CD14-positive monocyte (primary cell): ENCODE measurements around the gene ATF6. TPM values are rescaled to one million over a fixed set of nuclear protein-coding genes. Genes with fewer than 3 reads are reported as not detected.

Experiments used
- DNase-seq, 3 donors: peaks; one replicate each; pipeline ENCODE4 v3.0.0-alpha.2; 2011 to 2022
- H2AFZ ChIP-seq: 2 replicates; pipeline ENCODE4 v1.6.0; 2012; ENCODE audit warnings: mild to moderate bottlenecking, low read depth, low read length, inconsistent platforms; ENCODE audit not compliant: insufficient read depth, poor library complexity, severe bottlenecking
- H3K27ac ChIP-seq, 2 donors: 1 replicate in 1 of 2; 2 replicates in 1 of 2; pipeline ENCODE4 v1.5.1; 2012 to 2013; ENCODE audit warnings: low read length in 2 of 2, control low read depth in 1 of 2, inconsistent platforms in 1 of 2, low read depth in 1 of 2, mild to moderate bottlenecking in 1 of 2
- H3K27me3 ChIP-seq, 2 donors: one replicate each; pipeline versions ENCODE4 v1.6.0 to v1.6.1; 2011 to 2013; ENCODE audit warnings: low read length in 2 of 2; ENCODE audit not compliant: control insufficient read depth in 2 of 2, insufficient read depth in 2 of 2
- H3K36me3 ChIP-seq, 2 donors: replicated peaks in 1 of 2; 1 replicate in 1 of 2; 2 replicates in 1 of 2; pipeline versions ENCODE4 v1.5.1 to v1.6.1; 2012 to 2013; ENCODE audit warnings: low read length in 2 of 2, control low read depth in 1 of 2, inconsistent platforms in 1 of 2, mild to moderate bottlenecking in 1 of 2; ENCODE audit not compliant: insufficient read depth in 2 of 2, control insufficient read depth in 1 of 2
- H3K4me1 ChIP-seq, 2 donors: 1 replicate in 1 of 2; 2 replicates in 1 of 2; pipeline versions ENCODE4 v1.5.1 to v1.6.1; 2012 to 2013; ENCODE audit warnings: low read length in 2 of 2, control low read depth in 1 of 2, inconsistent platforms in 1 of 2, mild to moderate bottlenecking in 1 of 2, moderate library complexity in 1 of 2; ENCODE audit not compliant: insufficient read depth in 2 of 2, control insufficient read depth in 1 of 2
- H3K4me2 ChIP-seq: replicated peaks from 2 replicates; pipeline ENCODE3; 2012; ENCODE audit warnings: low read length, moderate library complexity, mild to moderate bottlenecking; ENCODE audit not compliant: poor library complexity, severe bottlenecking; ENCODE audit errors: extremely low read depth
- H3K4me3 ChIP-seq, 3 experiments: fragments of 200-600 bp in 1 of 3; sonication (generic) in 1 of 3; replicated peaks in 1 of 3; 1 replicate in 2 of 3; 2 replicates in 1 of 3; pipeline ENCODE4 v1.5.1; 2011 to 2013; ENCODE audit warnings: low read length in 3 of 3, mild to moderate bottlenecking in 3 of 3, control low read depth in 2 of 3, low read depth in 2 of 3, inconsistent platforms in 1 of 3, moderate library complexity in 1 of 3
- H3K79me2 ChIP-seq: 2 replicates; pipeline ENCODE4 v1.6.0; 2012; ENCODE audit warnings: mild to moderate bottlenecking, control low read depth, inconsistent platforms, low read length, moderate library complexity; ENCODE audit not compliant: insufficient read depth
- H3K9ac ChIP-seq: 2 replicates; pipeline ENCODE4 v1.6.0; 2017; ENCODE audit warnings: low read length, mild to moderate bottlenecking; ENCODE audit not compliant: insufficient read depth, poor library complexity, severe bottlenecking
- H3K9me3 ChIP-seq, 2 donors: replicated peaks in 1 of 2; 1 replicate in 1 of 2; 2 replicates in 1 of 2; pipeline versions ENCODE4 v1.5.1 to v1.6.1; 2012 to 2013; ENCODE audit warnings: low read length in 2 of 2, control low read depth in 1 of 2; ENCODE audit not compliant: control insufficient read depth in 1 of 2, insufficient read depth in 1 of 2
- H4K20me1 ChIP-seq: 2 replicates; pipeline ENCODE4 v1.6.0; 2012; ENCODE audit warnings: mild to moderate bottlenecking, low read length, control low read depth, moderate library complexity; ENCODE audit not compliant: insufficient read depth
- H3K27ac Mint-ChIP-seq, 7 donors: one replicate each; pipeline ENCODE4 v1.8.0; 2020; ENCODE audit warnings: mild to moderate bottlenecking in 7 of 7, mixed read lengths in 7 of 7, moderate library complexity in 6 of 7, inconsistent platforms in 2 of 7
- H3K27me3 Mint-ChIP-seq, 3 donors: one replicate each; pipeline ENCODE4 v1.8.0; 2021 to 2022; ENCODE audit warnings: low read depth in 3 of 3, mild to moderate bottlenecking in 3 of 3, mixed read lengths in 3 of 3, moderate library complexity in 3 of 3, inconsistent platforms in 1 of 3
- H3K36me3 Mint-ChIP-seq, 2 donors: one replicate each; pipeline ENCODE4 v1.8.0; 2020; ENCODE audit warnings: mixed read lengths in 2 of 2, inconsistent platforms in 1 of 2, mild to moderate bottlenecking in 1 of 2
- H3K4me1 Mint-ChIP-seq: one replicate; pipeline ENCODE4 v1.8.0; 2020; ENCODE audit warnings: mild to moderate bottlenecking, mixed read lengths
- H3K4me3 Mint-ChIP-seq, 2 donors: one replicate each; pipeline ENCODE4 v1.8.0; 2020; ENCODE audit warnings: mild to moderate bottlenecking in 2 of 2, mixed read lengths in 2 of 2, moderate library complexity in 1 of 2
- H3K9me3 Mint-ChIP-seq, 7 donors: one replicate each; pipeline ENCODE4 v1.8.0; 2020 to 2022; ENCODE audit warnings: mixed read lengths in 7 of 7, mild to moderate bottlenecking in 6 of 7, moderate library complexity in 6 of 7, inconsistent platforms in 2 of 7
- CTCF ChIP-seq: fragments of 200-600 bp; IDR thresholded peaks from one replicate; pipeline ENCODE4 v1.8.0; 2022; ENCODE audit warnings: antibody characterized with exemption, mild to moderate bottlenecking
- WGBS: methylation state at CpG from one replicate; pipeline ENCODE4 v1.1.5; 2013; ENCODE audit warnings: missing lambda C conversion rate; ENCODE audit not compliant: insufficient coverage; 5-methylcytosine and 5-hydroxymethylcytosine counted together
- intact Hi-C, 2 donors: fragments of 100-400 bp; cut with micrococcal nuclease; formaldehyde crosslinking; loops; one replicate each; pipeline versions ENCODE4 v1.15.0 to v1.15.1; 2023
- polyA plus RNA-seq, 3 donors: library from polyadenylated mRNA; depleted of rRNA in 1 of 3; unstranded in 2 of 3; stranded (reverse) in 1 of 3; fragments of 300-500 nt in 2 of 3; fragments of >200 nt in 1 of 3; fragmentation: Illumina TruSeq in 2 of 3; gene quantifications; 1 replicate in 2 of 3; 2 replicates in 1 of 3; pipeline ENCODE4 v1.2.3, GENCODE V29; 2012 to 2021

Gene ATF6
- polyA plus RNA-seq, 3 donors, result 13.4 to 25.6 (median 22.2) TPM

- no CpG with 5 or more reads among the region's 3 CpGs for WGBS
- no peaks in the 10 kb centered on the region for H4K20me1 ChIP-seq
- H3K36me3 ChIP-seq, result peaks cover 20 to 65% of the 10 kb centered on the region in 2 donors
- no peak overlapping the region for H3K4me3 ChIP-seq
- no peak for TF ChIP-seq CTCF
- H2AFZ ChIP-seq, result no peak overlapping the region
- H3K36me3 Mint-ChIP-seq, result peaks cover 54 to 57% of the 10 kb centered on the region in 2 donors
- H3K27ac Mint-ChIP-seq, result peak overlapping the region in 2 of 7 donors; percentile 27 to 38
- H3K27ac ChIP-seq, result no peak overlapping the region
- H3K9me3 Mint-ChIP-seq, result peaks cover 0 to 2% (median 0%) of the 10 kb centered on the region in 7 donors
- DNase-seq, result no peak
- H3K9ac ChIP-seq, result no peak overlapping the region
- no peak overlapping the region for H3K4me2 ChIP-seq
- no peaks in the 10 kb centered on the region for H3K4me1 ChIP-seq
- H3K4me1 Mint-ChIP-seq, result peaks cover 5% of the 10 kb centered on the region
- no peaks in the 10 kb centered on the region for H3K27me3 Mint-ChIP-seq
- H3K4me3 Mint-ChIP-seq, result no peak overlapping the region
- no peaks in the 10 kb centered on the region for H3K79me2 ChIP-seq
- H3K27me3 ChIP-seq, result no peaks in the 10 kb centered on the region
- no peaks in the 10 kb centered on the region for H3K9me3 ChIP-seq
- intact Hi-C loops, result no loop called here
Measured at GRCh38 chr1:161945306-161946060, 179.4 kb downstream of the ATF6 start.

- no peak for DNase-seq
- 100% methylated on average over 3 of the region's 5 CpGs for WGBS
Measured at GRCh38 chr1:161946071-161946987, 180.2 kb downstream of the ATF6 start.

More at GRCh38 chr1:161946071-161946987, 180.2 kb downstream of the ATF6 start:
- Histone ChIP-seq H3K79me2 (no peaks in the 10 kb centered on the region), H3K36me3 (peaks cover 18 to 61% of the 10 kb centered on the region in 2 donors), H3K27ac (no peak overlapping the region), H2AFZ (no peak overlapping the region), H3K4me2 (no peak overlapping the region), H4K20me1 (no peaks in the 10 kb centered on the region), H3K27me3 (no peaks in the 10 kb centered on the region), H3K4me3 (no peak overlapping the region), H3K4me1 (no peaks in the 10 kb centered on the region), H3K9ac (no peak overlapping the region), H3K9me3 (no peaks in the 10 kb centered on the region)
- Mint-ChIP-seq H3K4me3 (no peak overlapping the region), H3K9me3 (peaks cover 0 to 2% (median 0%) of the 10 kb centered on the region in 7 donors), H3K27ac (peak overlapping the region in 2 of 7 donors; percentile 27 to 43), H3K27me3 (no peaks in the 10 kb centered on the region), H3K36me3 (peaks cover 54 to 55% of the 10 kb centered on the region in 2 donors), H3K4me1 (peaks cover 5% of the 10 kb centered on the region)
- intact Hi-C loops, result no loop called here
- TF ChIP-seq CTCF, result no peak
